ENCODE measurements around the gene HSF4. TPM values are rescaled to one million over a fixed set of nuclear protein-coding genes. Genes with fewer than 3 reads are reported as not detected.

Gene HSF4
- total RNA-seq, 1 donor from 2014 or later = 29.7 TPM

DNA sequence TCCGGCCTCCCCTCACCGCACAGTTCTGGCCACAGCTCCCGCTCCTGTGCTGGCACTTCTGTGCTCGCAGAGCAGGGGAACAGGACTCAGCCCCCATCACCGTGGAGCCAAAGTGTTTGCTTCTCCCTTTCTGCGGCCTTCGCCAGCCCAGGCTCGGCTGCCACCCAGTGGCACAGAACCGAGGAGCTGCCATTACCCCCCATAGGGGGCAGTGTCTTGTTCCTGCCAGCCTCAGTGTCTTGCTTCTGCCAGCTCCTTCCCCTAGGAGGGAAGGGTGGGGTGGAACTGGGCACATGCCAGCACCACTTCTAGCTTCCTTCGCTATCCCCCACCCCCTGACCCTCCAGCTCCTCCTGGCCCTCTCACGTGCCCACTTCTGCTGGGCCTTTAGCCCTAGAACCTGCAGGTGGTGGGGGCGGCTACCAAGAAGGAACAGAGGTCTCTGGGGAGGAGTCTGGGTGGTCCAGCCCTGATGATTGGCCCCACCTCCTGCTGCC lies 33.7 kb downstream of the HSF4 start:
- no peak for DNase-seq (ENCODE audit: low spot score)

DNA sequence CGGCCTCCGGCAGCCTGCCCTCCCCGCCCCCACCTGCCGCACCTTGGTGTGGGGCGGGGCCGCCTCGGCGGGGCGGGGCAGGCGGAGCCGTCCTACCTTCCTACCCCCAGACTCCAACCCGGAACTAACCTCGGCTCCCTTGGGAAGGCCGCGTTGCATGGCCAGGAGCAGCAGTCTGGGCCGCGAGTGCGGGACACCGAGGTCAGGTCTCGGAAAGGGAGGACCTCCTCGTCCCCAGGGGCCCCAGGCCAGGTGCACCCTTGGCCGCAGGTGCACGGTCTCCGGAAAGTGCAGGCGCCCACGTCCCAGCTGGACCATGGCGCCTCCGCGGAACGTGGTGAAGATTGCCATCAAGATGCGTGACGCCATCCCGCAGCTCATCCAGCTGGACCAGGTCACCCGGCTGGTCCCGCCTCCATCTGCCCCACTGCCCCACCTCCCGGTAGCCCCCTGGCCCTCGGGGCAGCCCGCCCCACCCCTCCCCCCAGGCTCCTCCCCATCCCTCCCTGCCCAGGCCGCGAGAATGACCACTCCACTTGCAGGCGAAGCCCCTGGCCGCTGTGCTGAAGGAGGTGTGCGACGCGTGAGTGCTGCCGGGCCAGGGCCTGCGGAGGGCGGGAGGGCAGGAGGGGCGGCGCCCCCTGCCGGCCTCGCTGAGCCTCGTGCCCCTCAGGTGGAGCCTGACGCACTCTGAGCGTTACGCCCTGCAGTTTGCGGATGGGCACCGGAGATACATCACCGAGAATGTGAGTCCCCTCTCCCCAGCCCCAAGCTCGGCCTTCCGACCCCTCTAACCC lies 34.7 kb downstream of the HSF4 start, which contains the start of gene ELMO3:
Gene ELMO3, plus strand, starts transcription at position 121 of the 797 bp plus-strand sequence. Its CDS starts 196 bp downstream, at position 317.
- DNase-seq (ENCODE audit: low spot score) = no peak

GRCh38 chr16:67199808-67200198 lies 35.3 kb downstream of the HSF4 start:
- DNase-seq (ENCODE audit: low spot score) = no peak

- DNase-seq (ENCODE audit: low spot score) = no peak
Observed at GRCh38 chr16:67200491-67200890, 35.9 kb downstream of the HSF4 start.

DNA sequence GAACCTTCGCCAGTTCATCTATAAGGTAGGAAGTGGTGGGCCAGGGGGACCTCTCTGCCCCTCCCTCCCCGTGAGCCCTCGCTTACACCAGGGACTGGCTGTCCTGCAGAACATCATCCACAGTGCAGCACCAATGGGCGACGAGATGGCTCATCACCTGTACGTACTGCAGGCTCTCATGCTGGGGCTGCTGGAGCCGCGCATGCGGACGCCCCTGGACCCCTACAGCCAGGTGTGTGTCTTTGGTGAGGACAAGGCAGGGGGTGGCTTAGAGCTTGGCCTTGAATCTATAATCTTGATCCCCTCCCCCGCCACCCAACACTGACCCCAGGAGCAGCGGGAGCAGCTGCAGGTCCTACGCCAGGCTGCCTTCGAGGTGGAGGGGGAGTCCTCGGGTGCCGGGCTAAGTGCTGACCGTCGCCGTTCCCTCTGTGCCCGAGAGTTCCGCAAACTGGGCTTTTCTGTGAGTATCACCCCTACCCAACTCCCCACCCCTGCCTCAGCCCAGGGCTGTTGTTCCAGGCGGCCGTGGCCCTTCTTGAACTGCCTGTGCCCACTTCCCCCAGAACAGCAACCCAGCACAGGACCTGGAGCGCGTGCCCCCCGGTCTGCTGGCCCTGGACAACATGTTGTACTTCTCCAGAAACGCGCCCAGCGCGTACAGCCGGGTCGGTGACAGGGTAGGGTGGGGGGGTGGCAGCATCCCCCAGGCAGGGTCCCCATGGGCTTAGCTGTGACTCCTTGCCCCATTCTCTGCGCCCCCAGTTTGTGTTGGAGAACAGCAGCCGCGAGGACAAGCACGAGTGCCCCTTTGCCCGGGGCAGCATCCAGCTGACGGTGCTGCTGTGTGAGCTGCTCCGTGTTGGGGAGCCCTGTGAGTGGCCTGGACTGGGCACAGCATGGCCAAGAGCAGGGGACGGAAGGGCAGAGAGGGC lies 37.1 kb downstream of the HSF4 start:
- no peak for DNase-seq (ENCODE audit: low spot score)

DNA sequence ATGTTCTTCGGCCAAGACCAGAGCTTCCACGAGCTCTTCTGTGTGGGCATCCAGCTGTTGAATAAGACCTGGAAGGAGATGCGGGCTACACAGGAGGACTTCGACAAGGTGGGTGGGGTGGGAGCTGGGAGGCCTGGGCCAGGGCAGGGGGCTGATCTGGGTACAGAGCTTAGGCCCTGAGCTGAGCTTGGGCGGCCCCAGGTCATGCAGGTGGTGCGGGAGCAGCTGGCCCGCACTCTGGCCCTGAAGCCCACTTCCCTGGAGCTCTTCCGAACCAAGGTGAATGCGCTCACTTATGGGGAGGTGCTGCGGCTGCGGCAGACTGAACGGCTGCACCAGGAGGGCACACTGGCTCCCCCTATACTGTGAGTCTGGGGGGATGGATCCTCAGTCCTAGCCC lies 37.9 kb downstream of the HSF4 start:
- no peak for DNase-seq (ENCODE audit: low spot score)

GRCh38 chr16:67202956-67203493 lies 38.5 kb downstream of the HSF4 start:
- DNase-seq (ENCODE audit: low spot score) = no peak

DNA sequence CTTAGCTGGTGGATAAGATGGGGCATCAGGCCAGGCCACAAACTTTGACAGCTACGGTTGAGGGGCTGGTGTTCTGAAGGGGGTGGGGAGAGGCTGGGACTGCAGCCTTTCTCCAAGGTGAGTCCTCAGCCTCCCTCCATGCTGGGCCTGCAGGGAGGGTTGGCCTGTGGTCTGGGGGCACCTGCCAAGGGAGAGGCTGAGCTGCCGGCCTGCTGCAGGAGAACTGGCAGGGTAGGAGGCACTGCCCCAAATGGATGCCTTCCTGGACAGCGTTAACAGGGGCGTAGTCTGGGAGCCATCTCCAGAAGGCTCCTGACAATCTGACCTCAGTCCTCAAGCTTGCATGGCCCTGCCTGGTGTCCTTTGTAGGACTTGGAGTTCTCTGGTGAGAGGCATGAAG lies 39.5 kb downstream of the HSF4 start:
- DNase-seq (ENCODE audit: low spot score) = no peak

DNA sequence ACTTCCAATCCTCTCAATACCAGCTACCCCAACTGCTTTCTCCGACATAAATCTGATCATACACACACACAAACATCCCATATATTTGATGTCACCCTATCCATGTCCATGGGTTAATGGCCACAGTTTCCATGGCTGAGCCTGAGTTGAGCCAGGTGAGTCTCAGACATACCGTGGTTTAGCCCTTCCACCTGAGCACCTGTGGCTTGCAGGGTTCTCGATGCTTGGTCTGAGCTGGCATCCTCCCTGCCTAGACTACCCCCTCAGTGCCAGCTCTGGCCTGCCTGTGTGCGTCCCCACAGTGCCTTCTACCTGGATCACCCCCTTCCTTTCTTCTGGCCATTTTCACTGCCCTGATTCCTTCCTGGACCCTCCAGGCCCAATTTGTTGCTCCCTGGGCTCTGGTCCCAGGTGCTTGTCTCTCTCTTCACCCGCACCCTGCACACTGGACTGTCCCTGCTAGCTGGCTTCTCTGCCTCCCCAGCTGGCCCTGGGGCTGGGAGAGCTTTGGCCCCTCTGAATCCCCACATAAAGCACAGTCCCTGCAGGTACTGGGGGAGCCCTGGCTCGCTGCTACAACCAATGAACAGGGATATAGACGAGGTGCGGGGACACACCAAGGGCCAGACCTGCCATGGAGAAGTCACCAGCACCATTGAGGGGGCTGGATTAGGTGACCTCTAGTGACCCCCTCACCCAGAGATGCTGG lies 41.7 kb downstream of the HSF4 start:
- no peak for DNase-seq (ENCODE audit: low spot score)

DNA sequence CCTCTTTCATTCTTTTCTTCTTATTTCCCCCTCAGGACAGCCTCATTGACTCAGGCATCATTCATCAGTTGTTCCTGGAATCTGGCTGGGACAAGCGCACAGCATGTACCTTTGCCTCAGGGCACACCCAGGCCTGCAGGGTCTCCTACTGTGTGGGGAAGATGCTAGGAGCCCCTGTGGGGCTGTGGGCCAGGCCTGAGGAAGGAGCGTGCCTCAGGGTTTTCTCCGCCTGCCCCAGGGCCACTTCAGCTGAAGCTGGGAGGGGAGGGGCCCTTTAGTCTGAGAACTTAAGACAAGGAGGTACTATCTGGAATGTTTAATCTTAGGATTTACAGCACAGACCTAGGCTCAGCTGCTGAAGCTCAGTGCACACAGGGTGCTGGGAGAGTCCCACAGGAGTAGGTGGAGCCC lies 42.3 kb downstream of the HSF4 start:
- DNase-seq (ENCODE audit: low spot score) = no peak

DNA sequence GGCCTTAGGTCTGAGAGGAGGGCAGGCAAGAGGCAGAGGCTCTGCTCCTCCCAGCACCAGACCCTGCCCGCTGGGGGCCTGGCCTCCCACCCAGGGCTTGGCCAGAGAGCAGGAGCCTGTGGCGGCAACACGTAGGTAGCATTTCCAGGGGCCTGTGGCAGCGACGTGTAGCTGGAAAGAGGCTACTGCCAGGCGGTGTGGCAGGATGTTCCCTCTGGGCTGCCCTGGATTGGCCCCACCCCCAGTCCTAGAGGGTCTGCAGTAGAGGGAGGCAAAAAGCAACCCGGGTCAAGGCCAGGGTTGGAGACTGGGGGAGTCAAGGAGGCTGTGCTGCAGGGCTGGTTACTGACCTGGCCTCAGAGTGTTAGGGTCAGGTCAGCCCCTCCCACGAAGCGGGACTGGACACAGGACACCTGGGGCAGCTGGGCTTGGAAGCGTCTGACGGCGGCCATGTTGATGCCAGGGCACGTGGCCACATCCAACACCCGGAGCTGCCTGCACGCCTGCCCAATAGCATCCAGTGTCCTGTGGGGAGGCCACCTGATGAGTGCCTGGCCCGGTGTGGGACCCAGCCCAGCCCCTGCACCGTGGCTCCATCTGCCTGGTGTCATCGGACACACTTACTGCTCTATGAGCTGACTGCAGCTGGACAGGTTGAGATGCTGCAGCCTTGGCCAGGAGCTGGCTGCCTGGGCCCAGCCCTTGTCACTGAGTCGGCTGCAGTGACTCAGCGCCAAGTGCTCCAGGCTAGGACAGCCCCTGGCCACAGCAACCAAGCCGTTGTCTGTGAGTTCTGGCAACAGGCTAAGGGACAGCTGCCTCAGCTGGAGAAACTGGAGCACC lies 42.9 kb downstream of the HSF4 start:
- no peak for DNase-seq (ENCODE audit: low spot score)

GRCh38 chr16:67208154-67208896 lies 43.8 kb downstream of the HSF4 start:
- no peak for DNase-seq (ENCODE audit: low spot score)

DNA sequence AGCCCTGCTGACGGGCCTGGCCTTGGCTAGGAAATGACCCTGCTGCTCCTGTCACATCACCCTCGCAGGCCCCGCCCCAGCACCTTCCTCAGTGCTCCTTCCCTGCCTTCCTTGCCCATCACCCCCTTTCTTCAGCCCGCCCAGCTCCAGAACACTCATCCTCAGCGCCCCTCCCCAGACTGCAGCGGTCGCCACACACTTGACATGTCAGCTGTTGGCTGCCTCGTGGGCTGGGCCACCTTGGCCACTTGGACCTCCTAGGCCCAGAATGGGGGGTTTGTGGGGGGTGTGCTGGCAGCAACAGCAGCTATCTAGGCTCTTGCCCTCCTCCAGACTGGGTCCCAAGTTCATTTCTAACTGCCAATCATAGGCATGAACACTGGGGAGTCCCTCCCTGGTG lies 45.0 kb downstream of the HSF4 start:
- DNase-seq (ENCODE audit: low spot score) = no peak

DNA sequence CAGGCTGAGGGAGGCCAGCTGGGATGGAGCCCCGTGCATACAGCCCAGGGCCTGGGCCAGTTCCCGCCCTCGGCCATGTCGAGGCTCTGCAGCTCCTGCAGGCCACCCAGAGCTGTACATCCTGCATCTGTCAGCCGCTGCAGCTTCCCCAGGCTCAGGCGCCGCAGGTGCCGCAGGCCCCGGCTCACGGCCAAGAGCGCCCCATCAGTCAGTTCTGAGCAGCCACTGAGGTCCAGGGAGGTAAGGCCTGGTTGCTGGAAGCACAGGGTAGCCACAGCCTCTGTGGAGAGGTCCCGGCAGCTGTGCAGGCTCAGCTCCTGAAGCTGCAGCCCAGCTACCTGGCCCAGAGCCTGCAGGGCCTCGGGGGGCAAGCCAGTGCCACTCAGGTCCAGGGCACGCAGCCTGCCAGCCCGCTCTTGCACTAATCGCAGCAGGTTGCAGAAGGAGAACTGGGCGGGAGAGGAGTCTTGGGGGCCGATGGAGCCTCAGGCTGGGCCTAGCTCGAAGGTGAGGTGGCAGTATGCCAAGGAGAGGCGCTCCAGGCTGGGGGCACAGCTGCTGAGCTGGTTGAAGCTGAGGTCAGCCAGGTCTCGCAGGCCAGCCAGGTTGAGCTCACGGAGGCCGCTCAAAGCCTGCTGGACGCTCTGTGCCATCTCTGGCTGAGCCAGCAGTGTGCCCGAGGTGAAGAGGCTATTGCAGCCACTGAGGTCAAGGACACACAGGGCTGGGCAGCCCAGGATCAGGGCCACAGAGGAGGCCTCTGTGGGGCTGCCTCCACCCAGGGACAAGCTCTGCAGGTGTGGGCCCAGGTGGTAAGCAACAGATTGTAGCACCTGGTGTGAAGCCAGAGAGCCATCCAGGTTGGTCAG lies 45.8 kb downstream of the HSF4 start:
- DNase-seq (ENCODE audit: low spot score) = no peak

DNA sequence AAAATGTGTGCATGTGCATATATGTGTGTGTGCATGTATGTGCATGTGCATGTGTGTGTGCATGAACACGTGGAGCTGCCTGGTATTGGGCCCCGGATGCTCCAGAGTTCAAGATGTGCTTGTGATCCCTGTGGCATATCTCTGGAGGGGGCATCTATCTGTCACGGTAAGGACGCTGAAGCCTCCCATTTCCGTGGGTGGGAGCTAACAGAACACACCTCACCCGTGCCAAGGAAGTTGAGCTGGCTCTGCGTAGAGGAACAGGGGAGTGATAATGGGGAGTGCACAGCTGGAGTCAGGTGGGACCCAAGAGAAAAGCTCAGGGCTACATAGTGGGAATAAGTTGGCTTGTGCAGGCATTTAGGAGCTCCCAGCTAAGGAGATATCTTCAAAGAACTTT lies 47.1 kb downstream of the HSF4 start:
- no peak for DNase-seq (ENCODE audit: low spot score)

DNA sequence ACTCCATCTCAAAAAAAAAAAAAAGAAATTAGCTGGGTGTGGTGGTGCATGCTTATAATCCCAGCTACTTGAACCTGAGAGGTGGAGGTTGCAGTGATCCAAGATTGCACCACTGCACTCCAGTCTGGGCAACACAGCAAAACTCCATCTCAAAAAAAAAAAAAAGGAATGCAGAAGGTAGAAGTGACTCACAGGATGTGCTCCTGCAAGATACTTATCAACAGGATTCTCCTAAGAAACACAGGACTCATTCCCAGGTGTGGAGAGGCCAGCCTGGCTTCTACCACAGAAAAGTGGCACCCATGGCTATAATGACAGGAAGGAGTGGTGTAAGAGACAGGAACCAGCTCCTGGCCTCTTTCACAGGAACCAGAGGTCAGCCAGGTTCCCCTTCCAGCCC lies 48.2 kb downstream of the HSF4 start:
- no peak for DNase-seq (ENCODE audit: low spot score)

- no peak for DNase-seq (ENCODE audit: low spot score)
Observed at GRCh38 chr16:67213197-67214019, 48.9 kb downstream of the HSF4 start.

DNA sequence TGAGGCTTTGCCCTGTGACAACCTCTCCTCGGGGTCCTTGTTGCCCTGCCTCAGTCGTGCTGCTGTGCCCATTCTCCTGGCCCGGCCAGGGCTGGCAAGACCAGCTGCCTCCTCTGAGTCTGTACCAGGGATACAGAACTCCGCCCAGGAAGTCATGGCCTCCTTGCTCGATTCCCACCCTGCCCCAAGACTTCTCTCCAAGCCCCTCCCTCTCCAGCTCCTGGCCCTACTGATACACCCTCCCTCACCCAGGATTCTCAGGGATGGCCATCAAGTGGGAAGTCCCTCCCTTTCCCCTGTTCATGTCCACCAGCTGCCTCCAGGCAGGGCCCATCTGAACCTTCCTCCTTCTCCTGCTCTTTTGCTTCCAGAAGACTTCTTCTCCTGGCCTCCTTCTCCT lies 51.2 kb downstream of the HSF4 start:
- DNase-seq (ENCODE audit: low spot score) = no peak

All from mesenteric fat pad (tissue), 1 donor.